Coronary artery (tissue), 2 donors: Measurements from ENCODE around the gene DYNLT2B.
A peak's percentile ranks its signal among the peaks of the same experiment; 100 is the strongest.
"Not testable (repeated sequence)": the region's sequence is repeated elsewhere in the genome, so short reads cannot be mapped to it uniquely, and the experiment has no call there.

ENCODE experiments used
- DNase-seq: peaks from one replicate; pipeline ENCODE4 v3.0.0-alpha.2; 2017; ENCODE audit warnings: low spot score
- H3K27ac ChIP-seq, 2 donors: fragments of 200-600 bp; sonication (generic); one replicate each; pipeline ENCODE4 v1.5.1; 2016 to 2019
- H3K4me3 ChIP-seq: fragments of 200-600 bp; sonication (generic); 2 replicates; pipeline ENCODE4 v1.5.1; 2016; ENCODE audit warnings: mild to moderate bottlenecking, moderate library complexity
- CTCF ChIP-seq: fragments of 200-600 bp; sonication (generic); IDR thresholded peaks from one replicate; pipeline ENCODE4 v1.5.1; 2019; ENCODE audit warnings: antibody characterized with exemption

Gene DYNLT2B

DNA sequence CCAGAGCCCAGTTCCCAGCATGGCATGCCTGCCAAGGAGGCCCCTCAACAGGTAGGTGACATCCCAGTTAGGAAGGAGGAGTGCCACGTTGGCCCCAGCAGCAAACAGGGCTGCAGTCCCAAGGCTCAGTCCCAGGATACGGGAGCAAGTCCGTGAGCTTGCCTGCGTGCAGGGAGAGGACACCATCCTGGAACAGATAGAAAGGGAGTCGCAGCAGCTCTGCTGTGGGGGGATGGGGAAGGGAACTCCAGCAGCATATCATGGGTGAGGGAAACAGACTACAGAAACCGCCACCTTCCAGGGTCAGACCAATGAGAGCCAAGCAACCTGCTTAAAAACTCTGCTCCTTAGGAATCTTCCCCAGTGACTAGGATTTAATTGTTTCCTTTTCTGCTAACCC, 9.4 kb upstream of the DYNLT2B start:
- no peak overlapping the region for H3K4me3 ChIP-seq
- no peak for DNase-seq
- no peak overlapping the region for H3K27ac ChIP-seq
- TF ChIP-seq CTCF, result no peak

GRCh38 chr3:196326936-196327335, 8.9 kb upstream of the DYNLT2B start:
- Histone ChIP-seq H3K27ac (no peak overlapping the region), H3K4me3 (no peak overlapping the region)
- DNase-seq, result no peak
- TF ChIP-seq CTCF, result no peak

DNA sequence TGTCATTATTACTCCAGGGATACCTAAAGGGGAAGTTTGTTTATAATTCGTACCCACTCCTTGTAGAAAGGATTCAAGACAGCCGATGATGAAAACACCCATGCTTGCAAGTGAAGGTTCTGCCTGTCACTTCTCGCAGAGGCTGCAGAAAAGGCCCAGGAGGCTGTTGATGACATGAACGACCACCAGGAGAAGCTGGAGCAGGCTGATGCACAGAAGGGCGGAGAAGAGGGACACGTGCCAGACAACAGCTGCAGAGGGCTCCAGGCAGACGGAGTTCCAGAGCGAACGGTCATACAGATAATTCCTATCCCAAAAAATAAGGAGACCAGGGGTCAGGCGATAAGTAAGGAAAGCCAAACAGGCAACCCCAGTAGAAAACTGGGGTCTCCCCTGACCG, 5.7 kb upstream of the DYNLT2B start:
- Histone ChIP-seq H3K27ac (no peak overlapping the region), H3K4me3 (no peak overlapping the region)
- no peak for TF ChIP-seq CTCF
- no peak for DNase-seq

GRCh38 chr3:196323016-196323415, 5.0 kb upstream of the DYNLT2B start:
- no peak for DNase-seq
- H3K4me3 ChIP-seq, result no peak overlapping the region
- no peak overlapping the region for H3K27ac ChIP-seq
- no peak for TF ChIP-seq CTCF

- Histone ChIP-seq H3K27ac (no peak overlapping the region), H3K4me3 (no peak overlapping the region)
- DNase-seq, result no peak
- TF ChIP-seq CTCF, result no peak
Measured at GRCh38 chr3:196321162-196321561, 3.1 kb upstream of the DYNLT2B start.

- DNase-seq, result no peak
- Histone ChIP-seq H3K4me3 (no peak overlapping the region), H3K27ac (no peak overlapping the region)
- TF ChIP-seq CTCF, result no peak
Measured at GRCh38 chr3:196320137-196320536, 2.1 kb upstream of the DYNLT2B start.

GRCh38 chr3:196316799-196317686, 997 bp downstream of the DYNLT2B start:
- DNase-seq, result not testable (repeated sequence)
- peak overlapping the region; percentile 90 to 94 for H3K27ac ChIP-seq
- peak overlapping the region; percentile 91 for H3K4me3 ChIP-seq
